ENCODE measurements around the gene REX1BD.
"Not testable (repeated sequence)": the region's sequence is repeated elsewhere in the genome, so short reads cannot be mapped to it uniquely, and the experiment has no call there.

Gene REX1BD

DNA sequence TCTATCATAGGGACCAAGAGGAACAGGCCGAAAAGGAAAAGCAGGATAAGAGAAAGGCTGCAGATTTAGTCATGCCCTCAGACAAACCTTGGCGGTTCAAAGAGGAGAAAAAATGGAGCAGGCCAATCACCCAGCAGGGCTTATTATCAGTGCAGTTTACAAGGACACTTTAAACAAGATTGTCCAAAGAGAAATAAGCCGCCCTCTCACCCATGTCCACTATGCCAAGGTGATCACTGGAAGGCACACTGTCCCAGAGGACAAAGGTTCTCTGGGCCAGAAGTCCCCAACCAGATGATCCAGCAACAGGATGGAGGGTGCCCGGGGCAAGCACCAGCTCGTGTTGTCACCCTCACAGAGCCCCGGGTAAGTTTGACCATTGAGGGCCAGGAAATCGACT is 8.3 kb upstream of the REX1BD start:
- DNase-seq: no peak

DNA sequence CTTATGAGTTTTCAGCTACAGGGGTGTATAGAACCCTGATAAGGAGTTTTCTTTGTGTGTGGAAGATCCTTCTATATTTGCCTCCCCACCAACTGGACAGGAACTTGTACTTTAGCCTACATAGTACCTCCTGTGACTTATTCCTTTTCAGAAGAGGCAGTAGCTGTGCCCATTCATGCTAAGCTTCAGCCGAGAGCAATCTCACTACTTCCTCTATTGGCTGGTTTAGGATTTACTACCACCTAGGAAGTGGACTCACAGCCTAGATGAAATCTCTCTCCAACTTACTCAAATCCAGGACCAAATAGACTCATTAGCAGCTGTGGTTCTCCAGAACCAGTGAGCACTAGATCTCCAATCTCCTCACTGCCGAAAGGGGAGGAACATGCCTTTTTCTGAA is 2.3 kb upstream of the REX1BD start:
- DNase-seq: no peak

DNA sequence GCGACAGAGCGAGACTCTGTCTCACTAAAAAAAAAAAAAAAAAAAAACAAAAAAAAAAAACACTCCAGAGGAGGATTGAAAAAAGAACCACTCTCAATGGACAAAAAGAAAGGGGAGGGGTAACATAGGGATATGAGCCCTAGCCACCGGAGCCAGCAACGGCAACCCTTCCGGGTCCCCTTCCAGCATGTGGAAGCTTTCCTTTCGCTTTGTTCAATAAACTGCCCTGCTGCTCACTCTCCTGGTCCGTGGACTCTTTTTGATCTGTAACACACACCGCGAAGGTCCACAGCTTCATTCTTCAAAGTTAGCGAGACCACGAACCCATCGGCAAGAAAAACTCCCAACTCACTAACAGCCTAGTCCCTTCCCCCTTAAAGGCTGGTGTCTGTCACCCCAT is 1.0 kb upstream of the REX1BD start:
- DNase-seq: no peak

DNA sequence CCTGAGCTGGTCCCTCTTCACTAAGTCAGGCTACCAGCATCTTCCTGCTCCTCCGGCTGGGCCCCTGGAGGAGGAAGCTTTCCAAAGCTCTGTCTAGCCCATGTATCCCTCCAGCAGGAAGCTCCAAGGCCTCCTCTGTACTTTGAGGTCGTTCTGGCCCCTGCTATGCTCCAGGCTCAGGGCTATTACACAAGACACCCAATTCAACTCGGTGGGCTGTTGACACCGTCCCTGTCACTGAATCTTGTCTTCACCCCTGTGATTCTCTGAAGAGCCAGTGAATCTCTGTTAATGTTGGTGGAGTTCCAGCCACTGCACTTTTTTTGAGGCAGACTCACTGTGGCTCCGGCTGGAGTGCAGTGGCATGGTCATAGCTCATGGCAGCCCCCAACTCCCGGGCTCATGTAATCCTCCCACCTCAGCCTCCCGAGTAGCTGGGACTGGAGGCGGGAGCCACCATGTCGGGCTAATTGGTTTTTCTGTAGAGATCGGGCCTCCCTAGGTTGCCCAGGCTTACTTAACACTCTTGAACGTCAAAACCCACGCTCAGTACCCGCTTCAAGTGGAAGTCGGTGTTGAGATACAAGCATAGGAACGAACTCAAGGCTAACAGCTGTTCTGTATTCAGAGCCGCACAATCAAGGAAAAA is 512 bp upstream of the REX1BD start:
- DNase-seq: no peak

DNA sequence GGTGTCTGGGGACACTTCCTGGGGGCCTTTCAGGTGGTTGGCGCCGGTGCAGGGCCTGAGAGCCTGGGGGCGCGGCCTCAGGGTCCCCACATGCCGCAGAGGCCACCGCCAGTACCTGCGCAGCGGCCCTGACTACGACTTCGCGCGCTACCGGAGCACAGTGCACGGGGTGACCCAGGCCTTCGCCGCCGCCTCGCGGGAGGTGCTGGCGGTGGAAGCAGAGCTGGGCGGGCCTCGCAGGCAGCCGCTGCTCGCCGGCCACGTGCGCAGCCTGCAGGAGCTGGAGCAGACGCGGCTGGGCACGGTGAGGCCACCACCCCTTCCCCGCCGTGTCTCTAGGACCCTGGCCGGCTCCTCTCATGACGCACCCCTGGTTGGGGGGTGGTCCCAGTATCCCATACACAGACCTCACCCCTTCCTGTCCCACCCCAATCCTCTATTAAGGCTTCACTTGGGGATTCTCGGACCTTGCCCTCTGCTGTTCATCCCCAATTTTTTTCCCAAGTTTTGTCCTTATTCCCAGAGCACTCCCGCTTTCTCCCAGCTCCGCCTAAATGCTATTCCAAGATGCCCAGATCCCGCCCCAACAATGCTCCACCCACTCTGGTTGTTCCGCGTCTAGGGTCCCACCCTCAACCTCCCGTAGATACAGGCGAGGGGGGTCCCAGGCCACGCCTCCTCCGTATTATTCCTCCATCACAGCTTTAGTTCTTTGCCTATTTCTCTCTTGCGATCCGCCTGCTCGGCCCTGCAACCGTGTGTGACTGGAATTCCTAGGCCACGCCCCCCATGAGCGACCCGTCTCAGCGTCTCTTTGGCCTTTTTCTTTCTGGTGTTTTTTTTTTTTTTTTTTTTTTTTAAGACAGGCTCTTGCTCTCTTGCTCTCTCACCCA is 1.0 kb downstream of the REX1BD start:
- peak; percentile 67 for DNase-seq

DNA sequence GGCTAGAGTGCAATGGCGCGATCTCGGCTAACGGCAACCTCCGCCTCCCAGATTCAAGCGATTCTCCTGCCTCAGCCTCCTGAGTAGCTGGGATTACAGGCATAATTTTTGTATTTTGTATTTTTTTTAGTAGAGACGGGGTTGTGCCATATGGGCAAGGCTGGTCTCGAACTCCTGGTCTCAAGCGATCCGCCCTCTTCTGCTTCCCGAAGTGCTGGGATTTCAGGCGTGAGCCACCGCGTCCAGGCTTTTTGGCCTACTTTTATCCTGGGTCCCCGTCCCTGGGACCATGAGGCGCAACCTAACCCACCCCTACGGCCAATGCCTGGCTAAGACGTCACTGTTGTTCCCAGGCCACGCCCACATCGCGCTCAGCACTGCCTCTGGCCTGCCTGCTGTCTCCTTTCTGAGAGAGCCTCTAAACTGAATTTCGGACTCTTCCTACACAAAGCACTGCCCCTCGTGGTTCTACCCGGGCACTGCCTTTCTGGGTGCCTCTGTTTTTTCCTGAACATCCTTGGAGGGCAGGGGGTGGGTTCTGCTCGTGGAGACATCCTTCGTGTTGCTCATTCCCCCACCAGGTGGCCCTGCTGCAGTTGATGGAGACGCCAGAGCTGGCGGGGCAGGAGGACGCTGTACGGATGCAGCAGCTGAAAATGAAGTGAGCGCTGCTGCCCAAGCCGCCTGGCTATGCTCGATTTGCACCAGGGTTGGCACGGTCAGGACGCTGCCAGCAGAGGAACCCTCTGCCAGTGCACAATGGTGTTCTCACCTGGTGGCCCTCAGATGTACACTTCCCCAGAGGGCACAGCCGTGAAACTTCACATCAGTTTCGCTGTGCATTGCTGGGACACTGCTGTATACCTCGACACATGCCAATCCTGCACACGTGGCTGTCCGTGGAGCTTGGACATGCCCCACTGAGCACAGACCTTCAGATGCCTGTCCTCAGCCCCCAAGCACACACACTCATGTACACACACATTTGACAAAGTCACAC is 2.0 kb downstream of the REX1BD start:
- DNase-seq: no peak

DNA sequence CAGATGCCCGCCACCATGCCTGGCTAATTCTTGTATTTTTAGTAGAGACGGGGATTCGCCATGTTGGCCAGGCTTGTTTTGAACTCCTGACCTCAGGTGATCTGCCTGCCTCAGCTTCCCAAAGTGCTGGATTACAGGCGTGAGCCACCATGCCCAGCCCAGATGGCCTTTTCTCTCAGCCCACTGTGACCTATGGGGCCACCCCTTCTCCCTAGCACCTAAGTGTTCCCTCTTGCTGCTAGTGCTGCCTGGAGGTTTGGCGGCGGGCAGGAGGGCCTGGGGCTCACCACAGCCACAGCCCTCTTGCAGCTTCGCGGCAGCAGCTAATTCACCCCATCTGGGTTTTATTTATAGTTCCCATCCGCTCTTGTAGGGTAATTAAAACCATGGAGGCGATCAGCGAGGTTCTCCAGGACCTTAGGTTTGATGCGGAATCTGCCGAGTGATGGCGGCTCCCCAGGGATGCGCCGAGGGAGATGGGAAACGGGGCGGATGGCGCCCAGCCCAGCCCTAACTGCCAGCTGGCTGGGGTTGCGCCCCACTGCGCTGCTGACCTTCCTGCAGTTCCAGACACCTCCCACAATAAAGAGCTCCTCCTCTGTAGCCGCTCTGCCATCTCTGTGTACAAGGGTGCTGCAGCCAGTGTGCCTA is 3.3 kb downstream of the REX1BD start:
- no peak for DNase-seq

DNA sequence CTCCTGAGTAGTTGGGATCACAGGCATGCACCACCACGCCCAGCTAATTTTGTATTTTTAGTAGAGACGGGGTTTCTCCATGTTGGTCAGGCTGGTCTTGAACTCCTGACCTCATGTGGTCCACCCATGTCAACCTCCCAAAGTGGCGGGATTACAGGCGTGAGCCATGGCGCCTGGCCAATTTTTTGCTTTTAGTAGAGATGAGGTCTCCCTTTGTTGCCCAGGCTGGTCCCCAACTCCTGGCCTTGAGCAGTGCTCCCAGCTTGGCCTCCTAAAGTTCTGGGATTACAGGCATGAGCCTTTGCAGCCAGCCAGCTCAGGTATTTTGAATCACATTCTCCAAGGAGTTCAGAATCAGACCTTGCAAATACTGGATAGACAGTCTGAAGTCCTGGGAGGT is 4.1 kb downstream of the REX1BD start:
- DNase-seq: not testable (repeated sequence)

DNA sequence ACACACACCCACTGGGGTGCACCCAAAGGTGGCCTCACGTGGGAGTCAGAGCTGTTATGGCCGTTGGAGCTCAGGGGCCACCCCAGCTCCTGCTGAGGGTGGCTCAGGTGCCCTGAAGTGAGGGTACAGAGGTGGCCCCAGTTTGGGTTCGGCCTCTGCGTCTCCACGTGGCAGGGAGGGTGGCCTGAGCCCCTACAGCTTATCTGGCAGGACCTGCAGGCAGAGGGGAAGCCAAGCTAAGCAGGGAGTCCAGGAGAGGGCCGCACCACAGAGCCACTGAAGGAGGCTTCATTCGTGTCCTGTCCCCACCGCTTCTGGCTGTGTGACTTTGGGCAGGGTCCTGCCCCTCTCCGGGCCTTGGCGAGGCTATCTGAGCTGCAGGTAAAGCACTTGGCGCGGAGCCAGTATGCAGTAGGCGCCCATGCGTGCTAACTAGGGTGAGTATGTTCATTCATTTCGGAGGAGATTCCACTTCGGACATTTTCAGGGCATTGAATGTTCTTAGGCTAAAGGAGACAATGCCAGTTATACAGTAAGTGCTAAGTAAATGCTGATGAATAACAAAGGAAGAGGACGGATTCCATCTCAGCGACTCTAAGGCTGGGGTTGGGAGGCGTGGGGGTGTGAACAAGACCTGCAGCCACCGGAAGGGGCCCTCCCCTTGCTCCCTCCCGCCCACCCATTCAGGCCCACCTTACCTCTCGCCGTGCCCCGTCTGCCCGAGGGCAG is 4.9 kb downstream of the REX1BD start:
- DNase-seq: no peak

DNA sequence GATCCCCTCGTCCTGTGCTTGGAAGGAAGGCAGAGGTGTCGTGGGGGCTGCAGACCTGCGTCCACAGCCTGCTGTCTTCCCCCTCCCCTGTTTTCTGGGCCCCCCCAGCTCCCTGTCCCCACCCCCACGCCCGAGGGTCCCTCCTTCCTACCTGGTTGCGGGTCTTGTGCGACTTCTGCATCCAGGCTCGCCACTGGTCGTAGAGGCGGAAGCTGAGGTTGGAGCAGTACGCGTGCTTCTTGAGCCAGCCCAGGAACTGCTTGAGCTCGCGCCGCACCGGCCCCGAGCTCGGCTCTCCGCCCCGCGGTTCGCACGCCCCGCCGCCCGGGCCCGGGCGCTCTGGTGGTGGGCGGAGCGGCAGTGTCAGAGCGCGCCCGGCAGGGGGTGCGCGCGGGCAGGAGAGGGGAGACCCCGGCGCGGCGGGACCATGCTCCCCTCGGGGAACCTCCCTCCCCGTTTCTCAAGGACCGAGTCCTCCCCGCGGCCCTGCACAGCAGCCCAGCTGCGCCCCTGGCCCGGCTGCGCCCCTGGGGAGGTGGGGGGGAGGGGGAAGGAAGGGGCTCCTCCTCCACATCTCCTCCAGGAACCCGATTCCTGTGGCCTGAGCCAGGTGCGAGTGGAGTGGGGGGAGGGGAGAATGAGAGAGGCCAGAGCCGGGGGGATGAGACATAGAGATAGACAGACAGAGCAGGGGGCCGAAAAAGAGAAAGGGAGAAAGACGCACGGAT is 5.7 kb downstream of the REX1BD start:
- peak; percentile 79 for DNase-seq

DNA sequence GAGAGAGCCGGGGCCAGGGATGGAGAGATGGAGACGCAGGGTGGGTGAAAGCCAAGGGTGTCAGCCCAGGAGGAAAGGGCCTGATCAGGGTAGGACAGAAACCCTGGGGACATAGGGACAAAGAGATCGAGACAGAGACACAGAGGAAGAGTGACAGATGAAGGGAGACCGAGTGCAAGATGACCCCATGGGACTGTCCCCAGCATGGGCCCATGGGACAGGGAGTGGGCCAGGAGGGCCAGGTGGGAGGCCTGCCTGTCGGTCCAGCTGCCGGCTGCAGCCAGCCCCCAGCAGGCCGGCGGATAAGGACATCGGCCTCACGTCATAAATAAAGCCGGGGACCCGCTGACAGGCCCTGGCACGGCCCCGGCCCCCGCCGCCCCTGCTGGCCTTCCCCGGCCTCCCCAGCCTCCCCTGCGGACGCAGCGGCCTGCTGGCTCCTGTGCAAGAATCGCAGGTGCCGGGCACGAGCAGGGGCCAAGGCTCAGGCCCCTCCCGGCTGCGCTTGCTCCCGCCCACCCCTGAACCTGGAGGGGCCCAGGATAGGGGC is 6.3 kb downstream of the REX1BD start:
- DNase-seq: no peak

DNA sequence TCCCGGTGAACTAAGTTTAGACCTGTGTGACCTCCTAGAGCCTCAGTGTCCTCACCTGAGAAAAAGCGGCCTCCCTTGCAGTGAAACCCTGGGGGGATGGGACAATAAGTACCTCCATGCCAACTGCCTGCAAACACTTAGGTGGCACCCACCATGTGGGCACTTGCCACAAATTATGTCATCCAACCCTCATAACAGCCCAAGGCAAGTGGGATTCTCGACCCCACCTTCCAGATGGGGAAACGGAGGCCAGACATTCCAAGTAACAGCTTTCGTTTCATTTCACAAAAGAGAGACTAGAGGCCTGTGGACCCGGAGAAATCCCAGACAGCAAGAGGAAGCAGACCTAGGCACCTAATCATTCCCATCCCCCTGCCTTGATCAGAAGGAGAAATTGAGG is 6.9 kb downstream of the REX1BD start:
- no peak for DNase-seq

DNA sequence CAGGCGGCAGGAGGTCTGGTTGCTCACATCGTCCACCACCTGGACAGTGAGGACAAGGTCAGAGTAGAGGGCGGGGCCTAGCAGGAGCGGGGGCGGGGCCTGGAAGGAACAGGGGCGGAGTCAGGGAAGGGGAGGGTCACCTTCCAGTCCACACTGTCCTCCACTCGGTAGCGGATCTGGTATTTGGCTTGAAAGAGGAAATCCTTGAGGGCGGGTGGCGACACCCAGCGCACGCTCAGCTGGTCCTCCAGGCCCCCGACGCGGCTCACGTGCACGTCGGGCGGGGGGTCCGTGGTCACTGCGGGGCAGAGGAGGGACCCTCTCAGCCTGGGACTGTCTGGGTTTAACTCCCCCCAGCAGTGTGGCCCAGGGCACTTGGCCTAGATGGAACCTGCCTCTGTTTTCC is 8.2 kb downstream of the REX1BD start:
- DNase-seq: no peak

DNA sequence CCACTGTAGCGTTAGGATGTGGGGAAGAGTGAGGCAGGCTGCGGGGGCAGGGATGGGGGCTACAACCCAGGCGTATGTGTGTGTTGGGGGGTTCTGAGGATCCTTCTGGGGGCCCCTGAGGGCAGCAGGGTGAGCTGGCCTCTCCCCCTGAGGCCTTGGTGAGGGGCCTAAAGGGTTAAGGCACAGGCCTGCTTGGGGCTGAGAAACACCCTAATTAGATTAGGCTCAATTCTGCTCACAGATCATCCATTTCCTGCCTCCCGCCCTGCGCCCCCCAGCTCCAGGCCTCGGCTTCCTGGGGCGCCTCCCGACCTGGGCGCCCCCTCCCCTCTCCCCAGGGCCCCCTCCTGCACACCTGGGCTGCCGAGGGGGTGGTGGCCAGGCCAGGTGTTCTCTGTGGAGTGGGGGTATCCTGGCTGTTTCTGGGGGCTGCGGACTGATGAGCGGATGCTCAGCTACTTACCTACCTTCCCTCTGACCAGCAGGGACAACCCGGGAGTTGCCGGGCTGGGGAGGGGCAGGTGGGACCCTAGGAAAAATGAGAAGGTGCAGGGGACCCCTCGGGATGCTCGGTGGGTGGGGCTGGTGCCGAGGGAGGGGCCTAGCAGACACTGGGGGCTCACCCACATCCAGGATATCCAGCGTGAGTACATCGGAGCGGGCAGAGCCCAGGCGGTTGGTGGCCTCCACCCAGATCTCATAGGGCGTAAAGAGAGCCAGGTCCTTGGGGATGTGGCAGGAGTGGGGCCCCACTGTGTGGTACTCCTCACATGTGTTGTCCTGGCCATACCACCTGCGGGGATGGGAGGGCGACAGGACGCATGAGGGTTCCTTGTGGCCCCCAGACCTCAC is 9.4 kb downstream of the REX1BD start:
- DNase-seq: no peak

DNA sequence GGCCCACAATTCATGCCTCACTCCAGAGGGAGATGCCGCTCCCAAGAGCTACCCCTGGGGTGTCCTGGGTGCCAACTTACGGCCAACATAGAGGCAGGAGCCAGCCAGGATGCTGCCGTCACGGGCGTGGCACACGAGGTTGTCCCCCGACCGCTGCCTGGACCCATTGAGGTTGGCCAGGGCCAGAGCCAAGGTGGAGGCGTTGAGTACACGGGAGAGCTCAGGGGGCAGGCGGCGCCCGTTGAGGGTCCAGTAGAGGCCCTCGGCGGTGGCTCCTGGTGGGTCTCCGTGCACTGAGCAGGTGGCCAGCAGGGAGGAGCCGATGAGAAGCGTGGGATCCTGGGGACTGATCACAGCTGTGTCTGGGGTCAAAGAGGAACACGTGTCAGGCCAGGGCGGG is 10.9 kb downstream of the REX1BD start:
- no peak for DNase-seq

DNA sequence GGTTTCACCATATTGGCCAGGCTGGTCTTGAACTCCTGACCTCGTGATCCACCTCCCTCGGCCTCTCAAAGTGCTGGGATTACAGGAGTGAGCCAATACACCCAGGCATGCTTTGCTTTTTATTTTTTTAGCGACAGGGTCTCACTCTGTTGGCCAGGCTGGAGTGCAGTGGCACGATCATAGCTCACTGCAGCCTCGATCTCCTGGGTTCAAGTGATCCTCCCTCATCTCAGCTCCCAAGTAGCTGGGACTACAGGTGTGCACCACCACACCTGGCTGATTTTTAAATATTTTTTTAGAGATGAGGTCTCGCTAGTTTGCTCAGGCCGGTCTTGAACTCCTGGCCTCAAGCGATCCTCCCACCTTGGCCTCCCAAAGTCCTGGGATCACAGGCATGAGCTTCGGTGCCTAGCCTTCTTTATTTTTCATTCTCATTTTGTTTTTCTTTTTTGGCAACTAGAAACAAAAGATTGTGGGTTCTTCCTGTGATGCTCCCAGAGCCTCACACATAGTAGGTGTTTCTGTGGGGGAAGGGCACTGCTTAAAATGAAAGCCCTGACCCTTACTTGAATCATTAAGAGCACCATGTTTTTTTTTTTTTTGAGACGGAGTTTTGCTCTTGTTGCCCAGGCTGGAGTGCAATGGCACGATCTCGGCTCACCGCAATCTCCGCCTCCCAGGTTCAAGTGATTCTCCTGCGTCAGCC is 12.2 kb downstream of the REX1BD start:
- not testable (repeated sequence) for DNase-seq

DNA sequence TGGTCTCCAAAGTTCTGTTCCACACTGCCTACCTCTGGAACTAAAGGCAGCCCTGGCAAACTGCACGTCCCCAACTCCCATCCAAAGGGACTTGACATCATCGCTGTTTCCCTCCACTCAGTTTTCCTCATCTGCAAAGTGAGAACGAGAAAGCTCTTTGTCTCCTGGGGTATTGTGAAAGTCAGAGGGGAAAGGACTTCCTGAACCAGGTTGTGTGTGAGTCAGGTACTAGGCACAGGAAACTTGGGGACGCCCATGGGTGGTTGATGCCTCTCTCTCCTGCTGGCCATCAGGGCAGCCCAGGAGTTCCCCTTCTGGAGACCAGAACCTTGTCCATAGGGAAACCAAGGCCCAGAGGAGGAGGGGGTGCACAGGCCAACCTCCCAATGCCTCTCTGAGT is 13.3 kb downstream of the REX1BD start:
- DNase-seq: no peak

DNA sequence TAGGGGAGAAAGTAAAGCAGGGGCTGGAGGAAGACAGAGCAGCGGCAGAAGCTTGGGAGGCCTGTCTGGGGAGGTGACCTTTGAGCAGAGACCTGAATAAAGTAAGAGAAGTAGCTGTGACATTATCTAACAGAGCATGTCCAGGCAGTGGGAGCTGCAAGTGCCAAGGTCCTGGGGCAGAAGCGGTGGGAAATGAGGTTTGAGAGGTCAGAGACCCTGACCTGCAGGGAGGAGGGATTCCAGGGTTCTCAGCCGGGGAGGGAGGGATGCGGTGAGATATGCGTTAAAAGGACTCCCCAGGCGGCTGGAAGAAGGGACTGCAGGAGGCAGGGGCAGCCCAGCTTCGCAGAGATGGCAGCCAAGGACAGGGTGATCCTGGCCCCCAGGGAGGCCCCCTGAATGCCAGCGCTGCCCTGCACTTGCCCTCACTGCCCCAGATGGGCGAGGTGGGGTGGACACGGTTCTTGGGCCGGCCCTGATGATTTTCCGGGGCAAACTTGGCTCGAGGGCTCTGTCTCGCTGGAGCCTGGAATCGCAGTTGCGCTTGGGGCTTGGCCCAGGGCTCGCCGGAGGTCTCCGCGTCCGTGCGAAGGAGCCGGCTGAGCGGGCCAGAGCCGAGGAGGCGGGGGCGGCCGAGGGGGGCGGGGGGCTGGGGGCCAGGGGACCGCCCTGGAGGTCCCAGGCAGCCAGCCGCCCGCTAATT is 14.8 kb downstream of the REX1BD start:
- no peak for DNase-seq

Data from stimulated activated CD4-positive, alpha-beta T cell treated with anti-CD3 and anti-CD28 coated beads, Interleukin-4, amount 100 ng/mL, for 1 hour (primary cell).